NCI-H1417 treated with DMSO at 0.1 percent for 48 hours (cell line): Measurements from ENCODE around the gene CAMKMT.

Experiments
- DNase-seq: peaks from one replicate; lab custom pipeline; 2025; lab: John Stamatoyannopoulos, UW

The CAMKMT gene

DNA sequence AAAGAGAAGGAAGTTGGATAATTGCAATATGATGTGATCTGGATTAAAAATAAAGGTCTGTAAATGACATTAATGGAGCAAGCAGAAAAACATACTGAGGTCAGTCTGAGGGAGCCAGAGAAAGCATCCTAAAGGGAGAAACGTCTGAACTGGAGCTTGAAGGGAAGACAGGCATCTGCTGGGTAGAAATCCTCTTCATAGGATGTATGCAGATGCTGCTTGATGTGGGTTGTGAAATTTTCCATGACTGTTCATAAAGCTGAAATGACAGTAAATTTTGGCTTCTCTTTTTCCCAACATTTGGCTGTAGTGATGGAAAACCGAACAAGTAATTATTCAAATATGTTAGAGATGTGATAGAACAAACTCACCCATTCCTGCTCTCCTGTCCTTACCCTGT is 287.6 kb downstream of the CAMKMT start:
- DNase-seq: no peak

DNA sequence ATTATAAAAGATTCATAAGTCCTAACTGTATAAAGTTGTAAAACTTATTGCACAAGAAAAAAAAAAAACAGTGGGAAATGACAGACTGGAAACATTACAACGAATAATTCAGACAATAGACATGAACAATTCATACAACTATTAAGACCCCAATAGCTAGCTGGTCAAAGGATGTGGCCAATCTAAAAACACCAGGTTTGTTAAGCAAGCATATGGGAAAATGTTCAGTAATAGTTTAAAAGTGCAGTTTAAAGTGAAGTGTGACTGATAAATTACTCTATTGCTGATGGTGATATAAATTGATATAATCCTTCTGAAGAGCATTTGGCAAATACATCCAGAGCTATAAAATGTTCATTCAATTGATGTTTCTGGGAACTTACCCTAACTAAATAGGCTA is 289.0 kb downstream of the CAMKMT start:
- DNase-seq: no peak

- no peak for DNase-seq
Measured at GRCh38 chr2:44651974-44652373, 290.2 kb downstream of the CAMKMT start.

DNA sequence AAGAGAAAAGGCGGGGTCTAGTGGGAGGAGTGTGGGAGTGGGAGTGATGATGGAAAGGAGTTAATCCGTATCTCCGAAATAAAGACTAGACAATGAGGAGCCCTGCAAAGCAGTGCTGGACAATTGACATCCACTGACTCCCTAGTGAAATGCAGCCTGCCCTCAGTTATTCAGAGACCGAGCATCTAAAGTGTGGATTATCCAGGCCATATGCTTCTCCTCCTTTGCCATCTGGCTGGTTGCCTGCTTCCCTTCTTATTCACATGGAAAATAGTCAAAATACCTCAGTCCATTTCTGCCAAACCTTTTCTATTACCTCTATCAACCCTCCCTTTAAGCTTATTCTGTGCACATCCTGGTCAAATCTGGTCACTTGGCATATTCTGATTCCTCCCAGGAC is 291.0 kb downstream of the CAMKMT start:
- DNase-seq: no peak

DNA sequence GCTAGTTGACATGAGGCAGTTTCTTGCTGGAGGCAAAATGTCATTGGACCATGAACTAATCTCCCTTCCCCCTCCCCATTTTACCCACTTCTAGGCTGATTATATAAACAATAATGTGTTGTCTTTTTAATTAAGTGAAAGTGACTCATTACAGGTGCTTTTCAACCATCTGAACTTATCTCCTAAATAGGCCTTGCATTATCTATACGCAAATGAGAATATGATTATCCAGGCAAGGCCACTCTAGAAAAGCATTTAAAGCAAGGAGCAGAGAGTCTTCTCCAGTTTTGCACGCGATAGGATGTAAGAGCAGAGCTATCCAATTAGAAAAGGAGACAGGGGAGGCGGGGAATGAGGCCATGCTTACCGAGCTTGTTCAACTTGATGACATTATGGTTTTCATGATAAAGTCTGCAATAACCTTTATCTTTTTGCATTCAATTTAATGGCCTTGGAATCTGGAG is 293.7 kb downstream of the CAMKMT start:
- DNase-seq: peak; percentile 88

- no peak for DNase-seq
Measured at GRCh38 chr2:44656460-44656859, 294.7 kb downstream of the CAMKMT start.

DNA sequence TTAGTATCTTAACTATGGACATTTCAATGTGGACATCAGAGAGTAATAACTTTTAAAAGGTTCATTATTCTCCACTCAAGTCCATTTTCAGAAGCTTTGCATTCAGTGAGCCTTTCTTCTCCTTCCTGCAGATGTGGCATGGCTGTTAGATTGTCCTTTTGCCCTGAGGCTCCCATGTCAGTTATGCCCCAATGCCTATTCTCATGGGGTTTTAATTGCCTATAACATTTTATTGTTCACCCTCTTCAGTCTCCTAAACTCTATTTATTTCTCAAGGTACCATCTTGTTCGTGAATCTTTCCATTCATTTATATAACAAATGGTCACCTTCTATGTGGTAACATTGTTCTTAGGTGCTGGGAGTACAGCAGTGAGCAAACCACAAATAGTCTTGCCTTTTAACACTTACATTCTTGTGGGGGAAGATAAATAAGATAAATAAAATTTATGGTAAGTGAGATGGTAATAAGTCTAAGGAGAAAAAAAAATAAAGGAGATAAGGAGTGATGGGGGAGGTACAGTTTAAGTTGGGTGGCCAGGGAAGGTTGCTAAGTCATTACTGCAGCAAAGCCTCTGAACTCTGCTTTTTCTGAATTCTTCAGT is 301.8 kb downstream of the CAMKMT start:
- DNase-seq: no peak

DNA sequence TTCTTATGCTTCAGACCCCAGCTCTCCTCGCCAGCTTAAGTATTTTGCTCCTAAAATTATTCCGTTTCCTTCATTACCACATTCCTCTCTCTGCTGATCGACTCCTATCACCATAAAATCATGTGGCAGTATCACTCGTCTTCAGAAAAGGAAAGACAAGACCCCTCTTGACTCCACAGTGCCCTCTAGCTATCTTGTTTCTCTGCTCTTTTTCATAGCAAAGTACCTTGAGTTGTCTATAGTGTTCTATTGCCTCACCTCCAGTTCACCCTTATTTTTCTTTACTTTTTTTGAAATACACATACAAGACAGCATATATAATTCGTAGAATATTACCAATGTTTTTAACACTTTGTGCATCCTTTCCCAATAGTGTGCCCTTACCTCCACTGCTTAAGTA is 306.6 kb downstream of the CAMKMT start:
- no peak for DNase-seq

DNA sequence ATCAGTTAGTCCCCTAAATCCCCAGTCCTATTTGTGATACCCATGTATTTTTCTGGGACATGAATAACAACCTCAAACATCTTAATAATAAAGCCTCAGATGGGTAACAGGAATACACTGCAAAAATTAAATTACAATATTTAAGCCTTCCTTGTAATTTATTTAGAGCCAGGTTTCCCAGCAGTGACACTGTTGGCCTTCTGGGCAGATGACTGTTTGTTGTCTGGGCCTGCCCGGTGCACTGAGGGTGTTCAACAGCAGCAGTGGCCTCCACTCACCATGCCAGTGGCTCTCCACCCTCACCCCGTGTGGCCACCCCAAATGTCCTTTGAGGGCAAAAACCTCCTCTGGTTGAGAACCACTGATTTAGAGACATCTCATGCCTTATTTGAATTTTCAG is 309.5 kb downstream of the CAMKMT start:
- DNase-seq: no peak

DNA sequence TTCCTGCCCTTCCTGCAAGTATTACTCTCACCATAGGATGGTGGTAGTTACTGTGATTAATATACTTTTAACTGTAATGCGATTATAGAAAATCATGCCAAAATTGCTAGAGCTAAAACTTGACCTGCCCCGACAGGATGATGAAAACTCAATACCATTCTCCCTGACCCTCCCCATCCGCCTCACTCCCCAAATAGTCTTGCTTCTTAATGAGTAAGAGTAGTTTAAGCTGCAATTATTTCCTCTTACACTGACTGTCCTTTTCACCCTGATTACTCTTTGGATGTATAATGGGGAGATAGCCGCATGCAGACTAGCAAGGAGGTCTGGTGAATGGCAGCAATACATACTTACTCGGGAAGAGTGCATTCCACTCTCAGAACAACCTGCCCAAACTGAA is 310.2 kb downstream of the CAMKMT start:
- DNase-seq: no peak

GRCh38 chr2:44672431-44672830 is 310.7 kb downstream of the CAMKMT start:
- DNase-seq: no peak

DNA sequence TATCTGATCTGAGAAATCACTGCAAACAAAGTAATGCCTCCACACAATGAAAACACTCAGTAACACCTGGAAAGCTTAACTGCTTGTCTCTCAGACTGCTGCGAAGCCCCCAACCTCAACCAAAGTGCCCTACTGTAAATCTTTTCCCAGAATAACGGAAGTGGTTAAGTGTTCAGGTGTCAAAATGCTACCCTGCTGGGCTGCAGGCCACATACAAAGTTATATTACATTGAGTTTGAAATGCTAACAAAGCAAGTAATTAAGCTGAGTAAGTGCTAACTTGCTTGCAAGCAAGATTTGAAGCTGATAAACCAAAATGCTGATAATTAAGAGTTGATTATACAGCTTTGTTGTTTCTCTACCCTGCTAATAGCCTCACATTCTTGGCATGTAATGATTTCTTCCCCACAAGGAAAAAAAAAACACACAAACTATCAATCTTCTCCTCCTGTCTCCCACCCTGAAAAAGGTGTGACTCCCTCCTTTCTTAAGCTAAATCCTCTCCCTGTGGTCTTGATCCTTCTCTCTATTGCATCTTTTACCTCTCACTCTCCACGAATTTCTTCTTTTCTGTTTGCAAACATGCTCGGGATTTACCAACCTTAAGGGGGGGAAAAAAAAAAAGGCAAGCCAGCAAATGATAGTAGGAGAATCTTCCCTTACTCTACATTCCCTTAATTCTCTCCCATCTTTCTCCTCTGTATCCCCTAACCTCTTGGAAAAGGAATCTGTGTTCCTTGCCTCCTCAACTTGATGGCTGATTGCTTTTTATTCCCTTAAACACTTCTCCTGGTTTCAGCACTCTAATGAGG is 312.9 kb downstream of the CAMKMT start:
- DNase-seq: peak; percentile 54

GRCh38 chr2:44676379-44676778 is 314.6 kb downstream of the CAMKMT start:
- no peak for DNase-seq

DNA sequence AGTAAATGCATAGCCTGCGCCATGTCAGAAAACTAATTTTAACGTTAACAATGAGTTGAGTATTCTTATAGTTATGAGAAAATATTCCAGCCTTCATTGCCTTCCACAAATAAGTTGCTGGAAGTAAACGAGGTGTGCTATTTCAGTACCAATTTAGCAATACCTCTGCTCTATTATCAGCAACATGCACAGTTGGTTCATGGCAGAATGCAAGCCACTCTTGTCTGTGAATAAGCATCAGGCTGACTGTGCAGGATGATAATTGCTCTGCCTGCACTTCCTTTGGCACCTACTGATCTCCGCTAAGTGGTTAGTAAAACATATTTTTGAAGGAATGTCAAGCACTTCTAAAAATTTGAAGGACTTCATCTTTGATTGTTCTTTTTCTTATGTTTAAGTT is 317.8 kb downstream of the CAMKMT start:
- DNase-seq: peak; percentile 18

DNA sequence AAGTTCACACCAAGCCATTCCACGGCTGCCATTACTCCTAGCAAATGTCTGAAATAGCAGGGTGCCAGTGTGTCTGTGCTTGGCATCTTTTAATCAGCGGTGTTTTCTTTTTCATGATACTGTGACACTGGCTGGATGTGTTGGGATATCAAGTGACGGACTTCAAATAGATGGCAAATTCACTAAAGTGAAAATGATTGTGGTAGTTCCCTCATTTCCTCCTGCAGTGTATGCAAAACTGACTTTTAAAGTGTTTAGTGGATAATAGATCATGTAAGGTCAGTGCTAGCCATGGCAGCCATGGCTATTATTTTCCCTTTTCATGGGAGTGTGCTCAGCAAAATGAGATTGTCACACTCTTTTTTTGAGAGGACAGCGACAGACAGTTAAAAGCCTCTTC is 318.2 kb downstream of the CAMKMT start:
- DNase-seq: no peak

- DNase-seq: peak; percentile 61
Measured at GRCh38 chr2:44680424-44680971, 318.8 kb downstream of the CAMKMT start.

DNA sequence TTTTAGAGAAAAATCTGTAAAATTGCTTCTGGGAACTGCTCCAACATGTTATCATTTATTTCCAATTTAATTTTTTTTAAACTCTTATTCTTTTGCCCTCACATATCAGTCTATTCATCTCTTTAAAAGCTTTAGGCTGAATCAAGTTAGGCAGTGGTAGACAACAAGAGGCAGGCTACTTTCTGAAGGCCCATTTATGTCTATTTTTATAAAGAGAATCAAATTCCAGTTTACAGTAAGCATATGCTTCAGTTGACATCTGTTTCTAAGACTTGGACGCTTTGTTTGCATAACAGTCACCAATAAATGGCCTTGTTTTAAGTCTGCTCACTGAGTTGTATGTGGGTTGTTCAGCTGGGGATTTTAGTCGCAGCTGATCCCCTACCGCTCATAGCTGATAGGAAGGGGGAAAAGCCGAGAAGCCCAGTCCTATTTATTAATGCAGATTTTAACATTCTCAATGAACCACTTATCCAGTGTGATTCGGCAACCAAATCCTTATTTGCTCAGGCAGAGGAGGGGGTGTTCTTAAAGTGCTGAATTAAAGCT is 319.3 kb downstream of the CAMKMT start:
- DNase-seq: peak; percentile 70

DNA sequence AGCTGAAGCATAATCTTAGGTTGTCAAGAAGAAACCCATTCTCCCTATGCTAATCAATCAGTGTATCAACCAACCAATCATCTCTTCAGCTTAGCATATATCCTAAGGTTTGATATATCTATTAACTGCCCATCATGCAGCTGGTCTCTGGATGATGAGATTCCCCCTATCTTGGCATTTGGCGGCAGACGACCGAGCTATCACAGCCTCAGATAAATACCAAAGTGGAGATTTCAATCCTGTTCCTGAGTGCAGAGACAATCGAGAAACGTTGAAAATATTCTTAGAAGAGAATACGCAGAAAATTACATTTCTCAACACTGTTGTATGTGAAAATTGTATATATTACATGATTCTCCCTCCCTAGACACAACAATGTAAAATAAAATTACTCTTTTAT is 320.7 kb downstream of the CAMKMT start:
- no peak for DNase-seq

GRCh38 chr2:44684559-44684958 is 322.8 kb downstream of the CAMKMT start:
- DNase-seq: no peak

GRCh38 chr2:44686561-44686960 is 324.8 kb downstream of the CAMKMT start:
- DNase-seq: no peak

DNA sequence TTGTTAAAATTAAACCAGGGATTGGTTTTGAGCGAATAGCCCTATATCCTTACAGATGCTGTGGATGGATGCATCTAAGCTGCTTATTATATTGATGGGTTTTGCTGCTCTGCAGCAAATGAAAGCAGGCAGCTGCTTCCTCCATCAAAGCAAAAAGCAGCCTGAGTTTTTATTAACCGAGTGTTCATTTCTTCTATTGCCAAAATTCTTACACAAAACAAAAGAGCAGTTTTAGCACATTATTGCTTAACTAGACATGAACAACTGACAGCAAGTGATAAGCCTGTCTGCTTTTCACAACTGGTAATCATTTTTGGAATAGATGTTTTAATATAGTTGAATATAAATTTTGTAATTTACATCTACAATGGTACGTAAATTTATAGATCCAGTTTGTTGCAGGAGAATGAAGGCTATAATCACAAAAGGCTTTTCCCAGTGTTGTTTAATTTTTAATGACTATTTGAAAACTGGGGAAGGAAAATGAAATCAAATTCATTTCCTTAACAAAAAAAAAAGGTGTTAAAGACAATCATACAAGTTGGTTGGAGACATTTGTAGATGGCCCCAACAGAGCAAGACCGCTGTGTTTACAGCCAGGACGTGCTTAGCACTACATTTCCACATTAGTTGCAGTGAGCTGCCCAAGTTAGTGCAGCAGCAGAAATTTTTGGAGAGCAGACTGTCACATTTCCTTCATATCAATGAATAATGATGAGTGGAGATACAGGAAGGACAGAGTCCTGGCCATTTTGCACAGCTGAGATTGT is 326.1 kb downstream of the CAMKMT start:
- no peak for DNase-seq

GRCh38 chr2:44688456-44689124 is 326.8 kb downstream of the CAMKMT start:
- no peak for DNase-seq
